GM06990 (cell line): Measurements from ENCODE around the gene RECQL5.
A peak's percentile ranks its signal among the peaks of the same experiment; 100 is the strongest.

Source experiments
- DNase-seq: peaks from one replicate; pipeline ENCODE4 v3.0.0-alpha.2; 2011; ENCODE audit not compliant: insufficient read length; ENCODE audit errors: extremely low read depth
- H3K27me3 ChIP-seq: replicated peaks from 2 replicates; pipeline ENCODE4 v1.6.0; 2011; ENCODE audit warnings: low read length; ENCODE audit not compliant: control insufficient read depth, insufficient read depth
- H3K36me3 ChIP-seq: 2 replicates; pipeline ENCODE4 v1.5.1; 2011; ENCODE audit warnings: low read length; ENCODE audit not compliant: control insufficient read depth, insufficient read depth
- H3K4me3 ChIP-seq: replicated peaks from 2 replicates; pipeline ENCODE4 v1.5.1; 2011; ENCODE audit warnings: low read depth, mild to moderate bottlenecking, control low read depth, low read length
- TF ChIP-seq, protein P1 (sequence below): IDR thresholded peaks from 2 replicates; pipeline ENCODE4 v1.5.1; 2011; ENCODE audit warnings: low read length, control low read depth, mild to moderate bottlenecking, inconsistent platforms; ENCODE audit not compliant: insufficient read depth, poor library complexity, severe bottlenecking

RECQL5 gene

DNA sequence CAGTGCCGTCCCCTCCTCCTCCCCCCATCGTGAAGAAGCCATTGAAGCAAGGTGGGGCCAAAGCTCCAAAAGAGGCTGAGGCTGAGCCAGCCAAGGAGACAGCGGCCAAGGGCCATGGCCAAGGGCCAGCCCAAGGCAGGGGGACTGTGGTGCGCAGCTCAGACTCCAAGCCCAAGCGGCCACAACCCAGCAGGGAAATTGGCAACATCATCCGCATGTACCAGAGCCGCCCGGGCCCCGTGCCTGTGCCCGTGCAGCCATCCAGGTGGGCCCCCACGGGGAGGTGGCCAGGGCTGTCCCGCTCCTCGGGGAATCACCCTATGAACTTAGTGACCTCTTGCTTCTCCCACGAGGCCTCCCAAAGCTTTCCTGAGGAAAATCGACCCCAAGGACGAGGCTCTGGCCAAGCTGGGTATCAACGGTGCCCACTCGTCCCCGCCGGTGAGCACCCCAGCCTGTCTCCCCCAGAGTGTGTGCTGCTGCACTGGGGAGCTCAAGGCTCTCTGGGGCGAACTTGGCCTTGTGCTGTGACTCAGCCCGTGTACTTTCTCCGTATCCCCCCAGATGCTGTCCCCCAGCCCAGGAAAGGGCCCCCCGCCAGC, 50.3 kb downstream of the RECQL5 start:
- Histone ChIP-seq H3K4me3 (no peak overlapping the region), H3K36me3 (no peaks in the 10 kb centered on the region), H3K27me3 (no peaks in the 10 kb centered on the region; the same call in 1 of the 2 replicates)
- DNase-seq = no peak
- TF ChIP-seq, protein P1, sequence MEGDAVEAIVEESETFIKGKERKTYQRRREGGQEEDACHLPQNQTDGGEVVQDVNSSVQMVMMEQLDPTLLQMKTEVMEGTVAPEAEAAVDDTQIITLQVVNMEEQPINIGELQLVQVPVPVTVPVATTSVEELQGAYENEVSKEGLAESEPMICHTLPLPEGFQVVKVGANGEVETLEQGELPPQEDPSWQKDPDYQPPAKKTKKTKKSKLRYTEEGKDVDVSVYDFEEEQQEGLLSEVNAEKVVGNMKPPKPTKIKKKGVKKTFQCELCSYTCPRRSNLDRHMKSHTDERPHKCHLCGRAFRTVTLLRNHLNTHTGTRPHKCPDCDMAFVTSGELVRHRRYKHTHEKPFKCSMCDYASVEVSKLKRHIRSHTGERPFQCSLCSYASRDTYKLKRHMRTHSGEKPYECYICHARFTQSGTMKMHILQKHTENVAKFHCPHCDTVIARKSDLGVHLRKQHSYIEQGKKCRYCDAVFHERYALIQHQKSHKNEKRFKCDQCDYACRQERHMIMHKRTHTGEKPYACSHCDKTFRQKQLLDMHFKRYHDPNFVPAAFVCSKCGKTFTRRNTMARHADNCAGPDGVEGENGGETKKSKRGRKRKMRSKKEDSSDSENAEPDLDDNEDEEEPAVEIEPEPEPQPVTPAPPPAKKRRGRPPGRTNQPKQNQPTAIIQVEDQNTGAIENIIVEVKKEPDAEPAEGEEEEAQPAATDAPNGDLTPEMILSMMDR = no peak

DNA sequence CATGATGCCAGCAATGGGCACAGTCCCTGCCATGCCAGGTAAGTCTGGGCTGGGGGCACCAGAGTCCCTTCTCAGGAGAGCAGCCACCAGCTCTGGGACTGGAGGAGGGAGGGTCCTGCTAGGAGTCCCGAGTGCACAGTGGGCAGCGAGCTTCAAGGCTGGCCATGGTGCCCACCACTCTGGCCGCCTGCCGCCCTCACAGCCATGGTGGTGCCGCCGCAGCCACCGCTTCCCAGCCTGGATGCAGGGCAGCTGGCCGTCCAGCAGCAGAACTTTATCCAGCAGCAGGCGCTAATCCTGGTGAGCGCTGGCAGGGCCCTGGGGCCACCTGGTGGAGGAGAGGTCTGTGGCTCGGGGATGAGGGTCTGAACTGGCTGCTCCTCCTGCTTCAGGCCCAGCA, 51.7 kb downstream of the RECQL5 start:
- H3K27me3 ChIP-seq = no peaks in the 10 kb centered on the region; the same call in 1 of the 2 replicates
- DNase-seq = no peak
- TF ChIP-seq, protein P1 = no peak
- no peak overlapping the region for H3K4me3 ChIP-seq
- no peaks in the 10 kb centered on the region for H3K36me3 ChIP-seq

DNA sequence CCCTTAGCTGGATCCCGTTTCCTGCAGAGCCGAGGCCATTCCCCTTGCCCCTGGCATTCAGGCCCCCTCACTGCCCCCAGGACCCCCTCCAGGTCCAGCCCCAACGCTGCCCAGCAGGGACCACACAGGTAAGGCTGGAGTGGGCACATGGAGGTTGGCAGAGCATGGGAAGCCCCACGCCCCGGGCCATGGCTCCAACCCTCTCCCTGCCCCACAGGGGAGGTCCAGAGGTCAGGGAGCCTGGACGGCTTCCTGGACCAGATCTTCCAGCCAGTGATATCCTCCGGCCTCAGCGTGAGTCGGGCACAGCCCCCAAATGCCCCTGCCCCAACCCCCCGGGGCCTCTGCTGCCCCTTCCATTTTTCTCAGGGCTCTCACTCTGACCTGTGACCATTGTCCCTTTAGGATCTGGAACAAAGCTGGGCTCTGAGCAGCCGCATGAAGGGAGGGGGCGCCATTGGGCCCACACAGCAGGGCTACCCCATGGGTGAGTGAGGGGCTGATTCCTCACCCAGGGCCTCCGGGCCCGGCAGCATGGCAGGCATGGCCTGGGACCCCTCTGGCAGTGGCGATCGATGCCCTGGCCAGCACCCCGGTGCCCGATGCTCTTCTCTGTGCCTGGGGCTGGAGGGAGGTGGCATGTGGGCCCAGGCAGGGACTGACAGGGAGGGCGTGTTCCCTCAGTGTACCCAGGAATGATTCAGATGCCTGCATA, 52.2 kb downstream of the RECQL5 start:
- no peaks in the 10 kb centered on the region; the same call in 1 of the 2 replicates for H3K27me3 ChIP-seq
- TF ChIP-seq, protein P1 = no peak

DNA sequence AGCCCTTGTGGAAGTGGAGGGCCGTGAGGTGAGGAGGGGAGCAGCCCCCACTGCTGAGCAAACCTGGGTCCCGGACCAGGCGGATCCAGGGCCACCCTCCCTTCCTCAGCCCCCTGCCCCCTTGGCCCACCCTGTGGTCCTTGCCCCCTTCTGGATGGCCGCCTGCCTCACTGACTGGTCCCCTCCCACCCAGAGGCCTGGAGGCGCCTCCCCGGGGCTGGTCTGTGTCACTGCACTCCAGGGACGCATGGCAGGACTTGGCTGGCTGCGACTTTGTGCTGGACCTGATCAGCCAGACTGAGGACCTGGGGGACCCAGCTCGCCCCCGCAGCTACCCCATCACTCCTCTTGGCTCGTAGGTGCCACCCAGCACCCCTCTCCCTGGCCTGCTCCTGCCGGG, 52.9 kb downstream of the RECQL5 start:
- no peak overlapping the region for H3K4me3 ChIP-seq
- H3K36me3 ChIP-seq = no peaks in the 10 kb centered on the region
- no peak for DNase-seq
- TF ChIP-seq, protein P1 = peak; percentile 35
- H3K27me3 ChIP-seq = no peaks in the 10 kb centered on the region; the same call in 1 of the 2 replicates

More for the DNA sequence above, 52.2 kb downstream of the RECQL5 start:
- no peak for DNase-seq
- H3K4me3 ChIP-seq = no peak overlapping the region
- H3K36me3 ChIP-seq = no peaks in the 10 kb centered on the region

DNA sequence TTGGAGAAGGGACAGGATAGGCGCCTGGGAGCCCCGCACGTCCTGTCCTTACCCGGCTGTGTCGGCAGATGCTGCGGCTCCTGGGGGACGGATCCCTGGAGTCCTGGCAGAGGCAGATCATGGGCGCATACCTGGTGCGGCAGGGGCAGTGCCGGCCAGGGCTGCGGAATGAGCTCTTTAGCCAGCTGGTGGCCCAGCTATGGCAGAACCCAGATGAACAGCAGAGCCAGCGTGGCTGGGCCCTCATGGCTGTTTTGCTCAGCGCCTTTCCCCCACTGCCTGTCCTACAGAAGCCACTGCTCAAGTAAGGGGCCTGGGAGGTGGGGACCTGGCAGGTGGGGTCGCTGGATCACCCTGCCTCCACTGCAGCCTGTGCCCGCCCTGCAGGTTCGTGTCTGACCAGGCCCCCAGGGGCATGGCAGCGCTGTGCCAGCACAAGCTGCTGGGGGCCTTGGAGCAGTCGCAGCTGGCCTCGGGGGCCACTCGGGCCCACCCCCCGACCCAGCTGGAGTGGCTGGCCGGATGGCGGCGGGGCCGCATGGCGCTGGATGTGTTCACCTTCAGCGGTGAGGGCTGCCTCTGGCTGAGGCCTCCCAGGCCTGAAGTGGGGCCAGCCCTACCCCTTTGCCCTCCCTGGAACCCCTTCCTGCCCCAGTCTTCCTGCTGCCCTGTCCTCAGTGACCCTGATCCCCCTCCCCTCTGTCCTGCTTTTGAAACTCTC, 53.9 kb downstream of the RECQL5 start:
- TF ChIP-seq, protein P1 = no peak
- no peak for DNase-seq
- Histone ChIP-seq H3K27me3 (no peaks in the 10 kb centered on the region; the same call in 1 of the 2 replicates), H3K36me3 (no peaks in the 10 kb centered on the region), H3K4me3 (no peak overlapping the region)
